K562 (cell line): ENCODE data around the gene ARL2. TPM values are rescaled to one million over a fixed set of nuclear protein-coding genes. Genes with fewer than 3 reads are reported as not detected.

ENCODE experiments used
- CHD1 ChIP-seq: fragments of 200-600 bp; sonication (generic); IDR thresholded peaks from one replicate; pipeline ENCODE4 v1.6.1; 2012; ENCODE audit warnings: mild to moderate bottlenecking, moderate library complexity, low read length, inconsistent platforms
- ERF ChIP-seq: fragments of 450-650 bp; formaldehyde crosslinking; IDR thresholded peaks from 2 replicates; pipeline ENCODE4 v1.4.0; 2020; ENCODE audit warnings: mild to moderate bottlenecking, mixed read lengths
- HDAC3 ChIP-seq: fragments of 450-650 bp; IDR thresholded peaks from 2 replicates; pipeline ENCODE4 v1.6.1; 2018; ENCODE audit warnings: borderline replicate concordance, mild to moderate bottlenecking, moderate library complexity; ENCODE audit not compliant: partially characterized antibody
- MAFG ChIP-seq: fragments of 450-650 bp; conservative IDR thresholded peaks from 2 replicates; pipeline ENCODE4 v1.6.1; 2016; ENCODE audit warnings: missing genetic modification characterization, missing compliant biosample characterization
- MEF2D ChIP-seq: conservative IDR thresholded peaks from 2 replicates; pipeline ENCODE4 v1.6.1; 2016; ENCODE audit warnings: low read depth, missing genetic modification characterization, missing compliant biosample characterization
- PHF21A ChIP-seq: fragments of 450-650 bp; IDR thresholded peaks from 2 replicates; pipeline ENCODE4 v1.6.1; 2017; ENCODE audit warnings: low read depth, borderline replicate concordance
- PRPF4 ChIP-seq: fragments of 200-400 bp; formaldehyde crosslinking; IDR thresholded peaks from one replicate; pipeline ENCODE4 v1.6.1; 2017; ENCODE audit warnings: low read length, low read depth, mild to moderate bottlenecking; ENCODE audit not compliant: insufficient read depth, poor library complexity, severe bottlenecking
- RNF2 ChIP-seq: sonication (generic); IDR thresholded peaks from 2 replicates; pipeline ENCODE4 v1.6.1; 2016
- SAFB ChIP-seq: fragments of 200-400 bp; formaldehyde crosslinking; IDR thresholded peaks from 2 replicates; pipeline ENCODE4 v1.6.1; 2017; ENCODE audit warnings: low read depth, low read length, borderline replicate concordance
- SMARCA4 ChIP-seq: fragments of 450-650 bp; IDR thresholded peaks from 2 replicates; pipeline ENCODE4 v1.6.1; 2016
- TAF7 ChIP-seq: fragments of 450-650 bp; IDR thresholded peaks from 2 replicates; pipeline ENCODE4 v1.6.1; 2016; ENCODE audit warnings: missing genetic modification characterization, missing compliant biosample characterization
- TEAD1 ChIP-seq, 2 experiments: fragments of 450-650 bp in 1 of 2; sonication (generic) in 1 of 2; formaldehyde crosslinking; IDR thresholded peaks; 2 replicates each; pipeline versions ENCODE4 v1.4.0 to v1.8.0; 2020 to 2022; ENCODE audit warnings: mild to moderate bottlenecking in 2 of 2, missing genetic modification reagents in 1 of 2
- ZC3H11A ChIP-seq: IDR thresholded peaks from 2 replicates; pipeline ENCODE4 v1.6.1; 2012; ENCODE audit warnings: low read depth, low read length, improper control_type of control experiment
- ZNF561 ChIP-seq: fragments of 450-650 bp; formaldehyde crosslinking; conservative IDR thresholded peaks from 2 replicates; pipeline ENCODE4 v1.4.0; 2020; ENCODE audit warnings: mild to moderate bottlenecking, moderate library complexity
- ZNF717 ChIP-seq: fragments of 250-450 bp; sonication (Bioruptor Pico); IDR thresholded peaks from 2 replicates; pipeline ENCODE4 v1.5.0; 2021
- polyA plus RNA-seq, 8 experiments: library from polyadenylated mRNA; depleted of rRNA in 4 of 8; stranded (reverse) in 5 of 8; unstranded in 3 of 8; fragments of >200 nt; fragmentation: Nextera tagmentation in 2 of 8; fragmentation: Illumina TruSeq in 1 of 8; extraction: Ambion mirVana in 2 of 8; extraction: Trizol in 1 of 8; gene quantifications; 2 replicates each; pipeline versions ENCODE4 v1.2.1 to v1.2.3, GENCODE V29; 2011 to 2014; ENCODE audit warnings: inconsistent platforms in 1 of 8, missing spikeins in 1 of 8
- total RNA-seq, 7 experiments: library from RNA; depleted of rRNA in 6 of 7; stranded (reverse); fragments of >200 nt in 6 of 7; fragmentation: Illumina TruSeq in 2 of 7; extraction: Trizol in 2 of 7; gene quantifications; 2 replicates each; pipeline versions ENCODE4 v1.2.1 to v1.2.3, GENCODE V29; 2011 to 2021; ENCODE audit warnings: low replicate concordance in 1 of 7
- TF ChIP-seq, protein P1 (sequence below): fragments of 250-450 bp; sonication (Bioruptor Pico); IDR thresholded peaks from 2 replicates; pipeline ENCODE4 v1.9.0; 2021; ENCODE audit warnings: mild to moderate bottlenecking
- TF ChIP-seq, protein P2 (sequence below): fragments of 250-450 bp; sonication (Bioruptor Pico); IDR thresholded peaks from 2 replicates; pipeline ENCODE4 v1.4.0; 2020; ENCODE audit warnings: borderline replicate concordance
- TF ChIP-seq, protein P3 (sequence below): fragments of 450-650 bp; formaldehyde crosslinking; IDR thresholded peaks from 2 replicates; pipeline ENCODE4 v1.4.0; 2020; ENCODE audit warnings: mild to moderate bottlenecking, mixed read lengths
- TF ChIP-seq, protein P4 (sequence below): fragments of 250-450 bp; sonication (Bioruptor Pico); IDR thresholded peaks from 2 replicates; pipeline ENCODE4 v1.4.0; 2020
- TF ChIP-seq, protein P5 (sequence below): fragments of 450-650 bp; IDR thresholded peaks from 2 replicates; pipeline ENCODE4 v1.6.1; 2016

Gene ARL2
- total and polyA plus RNA-seq, 9 of the 15 experiments (the other 6 are each of a cell fraction or from before 2014, with no cell fraction given) = 5.7 to 154 (median 92.2) TPM

DNA sequence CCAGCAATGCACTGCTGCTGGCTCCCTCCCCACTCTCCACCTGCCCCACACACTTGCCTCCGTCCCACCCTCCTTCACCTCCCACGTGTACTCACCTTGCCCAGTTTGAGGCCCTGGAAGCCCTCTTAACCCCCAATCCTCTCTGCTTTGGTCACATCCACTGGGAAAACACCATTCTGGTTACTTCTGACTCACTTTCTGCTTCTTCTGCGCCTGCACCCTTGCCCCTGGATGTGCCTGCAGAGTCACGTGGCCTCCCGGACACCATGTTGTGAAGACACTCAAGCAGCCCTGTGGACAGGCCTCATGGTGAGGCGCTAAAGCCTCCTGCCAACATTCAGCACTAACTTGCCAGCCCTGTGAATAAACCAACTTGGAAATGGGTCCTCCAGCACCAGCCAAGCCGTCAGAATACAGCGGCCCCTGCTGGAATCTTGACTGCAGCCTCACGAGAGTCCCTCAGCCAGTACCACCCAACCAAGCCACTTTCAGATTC is 47.0 kb downstream of the ARL2 start (continued):
- TF ChIP-seq MEF2D (tag) (no peak), TEAD1 (CRISPR knock-in tag; IDR thresholded peaks at IDR 0.05) (no peak), CHD1 (no peak), RNF2 (no peak), PRPF4 (no peak), SMARCA4 (0 out of 2 replicates have a peak, but pooled peaks have one; percentile 27), ERF (no peak), PHF21A (no peak), ZNF717 (CRISPR knock-in tag) (no peak), ZC3H11A (no peak), TAF7 (tag) (no peak), HDAC3 (no peak), MAFG (tag) (no peak), SAFB (no peak), ZNF561 (CRISPR knock-in tag) (no peak)
- TF ChIP-seq, protein P1, sequence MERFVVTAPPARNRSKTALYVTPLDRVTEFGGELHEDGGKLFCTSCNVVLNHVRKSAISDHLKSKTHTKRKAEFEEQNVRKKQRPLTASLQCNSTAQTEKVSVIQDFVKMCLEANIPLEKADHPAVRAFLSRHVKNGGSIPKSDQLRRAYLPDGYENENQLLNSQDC (CRISPR knock-in tag) = no peak
- TF ChIP-seq, protein P2, sequence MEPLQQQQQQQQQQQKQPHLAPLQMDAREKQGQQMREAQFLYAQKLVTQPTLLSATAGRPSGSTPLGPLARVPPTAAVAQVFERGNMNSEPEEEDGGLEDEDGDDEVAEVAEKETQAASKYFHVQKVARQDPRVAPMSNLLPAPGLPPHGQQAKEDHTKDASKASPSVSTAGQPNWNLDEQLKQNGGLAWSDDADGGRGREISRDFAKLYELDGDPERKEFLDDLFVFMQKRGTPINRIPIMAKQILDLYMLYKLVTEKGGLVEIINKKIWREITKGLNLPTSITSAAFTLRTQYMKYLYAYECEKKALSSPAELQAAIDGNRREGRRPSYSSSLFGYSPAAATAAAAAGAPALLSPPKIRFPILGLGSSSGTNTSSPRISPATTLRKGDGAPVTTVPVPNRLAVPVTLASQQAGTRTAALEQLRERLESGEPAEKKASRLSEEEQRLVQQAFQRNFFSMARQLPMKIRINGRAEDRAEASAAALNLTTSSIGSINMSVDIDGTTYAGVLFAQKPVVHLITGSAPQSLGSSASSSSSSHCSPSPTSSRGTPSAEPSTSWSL (CRISPR knock-in tag) = no peak
- TF ChIP-seq, protein P3, sequence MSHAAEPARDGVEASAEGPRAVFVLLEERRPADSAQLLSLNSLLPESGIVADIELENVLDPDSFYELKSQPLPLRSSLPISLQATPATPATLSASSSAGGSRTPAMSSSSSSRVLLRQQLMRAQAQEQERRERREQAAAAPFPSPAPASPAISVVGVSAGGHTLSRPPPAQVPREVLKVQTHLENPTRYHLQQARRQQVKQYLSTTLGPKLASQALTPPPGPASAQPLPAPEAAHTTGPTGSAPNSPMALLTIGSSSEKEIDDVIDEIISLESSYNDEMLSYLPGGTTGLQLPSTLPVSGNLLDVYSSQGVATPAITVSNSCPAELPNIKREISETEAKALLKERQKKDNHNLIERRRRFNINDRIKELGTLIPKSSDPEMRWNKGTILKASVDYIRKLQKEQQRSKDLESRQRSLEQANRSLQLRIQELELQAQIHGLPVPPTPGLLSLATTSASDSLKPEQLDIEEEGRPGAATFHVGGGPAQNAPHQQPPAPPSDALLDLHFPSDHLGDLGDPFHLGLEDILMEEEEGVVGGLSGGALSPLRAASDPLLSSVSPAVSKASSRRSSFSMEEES = peak; percentile 33
- TF ChIP-seq, protein P4, sequence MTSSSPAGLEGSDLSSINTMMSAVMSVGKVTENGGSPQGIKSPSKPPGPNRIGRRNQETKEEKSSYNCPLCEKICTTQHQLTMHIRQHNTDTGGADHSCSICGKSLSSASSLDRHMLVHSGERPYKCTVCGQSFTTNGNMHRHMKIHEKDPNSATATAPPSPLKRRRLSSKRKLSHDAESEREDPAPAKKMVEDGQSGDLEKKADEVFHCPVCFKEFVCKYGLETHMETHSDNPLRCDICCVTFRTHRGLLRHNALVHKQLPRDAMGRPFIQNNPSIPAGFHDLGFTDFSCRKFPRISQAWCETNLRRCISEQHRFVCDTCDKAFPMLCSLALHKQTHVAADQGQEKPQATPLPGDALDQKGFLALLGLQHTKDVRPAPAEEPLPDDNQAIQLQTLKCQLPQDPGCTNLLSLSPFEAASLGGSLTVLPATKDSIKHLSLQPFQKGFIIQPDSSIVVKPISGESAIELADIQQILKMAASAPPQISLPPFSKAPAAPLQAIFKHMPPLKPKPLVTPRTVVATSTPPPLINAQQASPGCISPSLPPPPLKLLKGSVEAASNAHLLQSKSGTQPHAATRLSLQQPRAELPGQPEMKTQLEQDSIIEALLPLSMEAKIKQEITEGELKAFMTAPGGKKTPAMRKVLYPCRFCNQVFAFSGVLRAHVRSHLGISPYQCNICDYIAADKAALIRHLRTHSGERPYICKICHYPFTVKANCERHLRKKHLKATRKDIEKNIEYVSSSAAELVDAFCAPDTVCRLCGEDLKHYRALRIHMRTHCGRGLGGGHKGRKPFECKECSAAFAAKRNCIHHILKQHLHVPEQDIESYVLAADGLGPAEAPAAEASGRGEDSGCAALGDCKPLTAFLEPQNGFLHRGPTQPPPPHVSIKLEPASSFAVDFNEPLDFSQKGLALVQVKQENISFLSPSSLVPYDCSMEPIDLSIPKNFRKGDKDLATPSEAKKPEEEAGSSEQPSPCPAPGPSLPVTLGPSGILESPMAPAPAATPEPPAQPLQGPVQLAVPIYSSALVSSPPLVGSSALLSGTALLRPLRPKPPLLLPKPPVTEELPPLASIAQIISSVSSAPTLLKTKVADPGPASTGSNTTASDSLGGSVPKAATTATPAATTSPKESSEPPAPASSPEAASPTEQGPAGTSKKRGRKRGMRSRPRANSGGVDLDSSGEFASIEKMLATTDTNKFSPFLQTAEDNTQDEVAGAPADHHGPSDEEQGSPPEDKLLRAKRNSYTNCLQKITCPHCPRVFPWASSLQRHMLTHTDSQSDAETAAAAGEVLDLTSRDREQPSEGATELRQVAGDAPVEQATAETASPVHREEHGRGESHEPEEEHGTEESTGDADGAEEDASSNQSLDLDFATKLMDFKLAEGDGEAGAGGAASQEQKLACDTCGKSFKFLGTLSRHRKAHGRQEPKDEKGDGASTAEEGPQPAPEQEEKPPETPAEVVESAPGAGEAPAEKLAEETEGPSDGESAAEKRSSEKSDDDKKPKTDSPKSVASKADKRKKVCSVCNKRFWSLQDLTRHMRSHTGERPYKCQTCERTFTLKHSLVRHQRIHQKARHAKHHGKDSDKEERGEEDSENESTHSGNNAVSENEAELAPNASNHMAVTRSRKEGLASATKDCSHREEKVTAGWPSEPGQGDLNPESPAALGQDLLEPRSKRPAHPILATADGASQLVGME (CRISPR knock-in tag) = no peak
- TF ChIP-seq, protein P5, sequence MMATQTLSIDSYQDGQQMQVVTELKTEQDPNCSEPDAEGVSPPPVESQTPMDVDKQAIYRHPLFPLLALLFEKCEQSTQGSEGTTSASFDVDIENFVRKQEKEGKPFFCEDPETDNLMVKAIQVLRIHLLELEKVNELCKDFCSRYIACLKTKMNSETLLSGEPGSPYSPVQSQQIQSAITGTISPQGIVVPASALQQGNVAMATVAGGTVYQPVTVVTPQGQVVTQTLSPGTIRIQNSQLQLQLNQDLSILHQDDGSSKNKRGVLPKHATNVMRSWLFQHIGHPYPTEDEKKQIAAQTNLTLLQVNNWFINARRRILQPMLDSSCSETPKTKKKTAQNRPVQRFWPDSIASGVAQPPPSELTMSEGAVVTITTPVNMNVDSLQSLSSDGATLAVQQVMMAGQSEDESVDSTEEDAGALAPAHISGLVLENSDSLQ = no peak
